ENCODE measurements around the gene PEX12.

Gene PEX12

DNA sequence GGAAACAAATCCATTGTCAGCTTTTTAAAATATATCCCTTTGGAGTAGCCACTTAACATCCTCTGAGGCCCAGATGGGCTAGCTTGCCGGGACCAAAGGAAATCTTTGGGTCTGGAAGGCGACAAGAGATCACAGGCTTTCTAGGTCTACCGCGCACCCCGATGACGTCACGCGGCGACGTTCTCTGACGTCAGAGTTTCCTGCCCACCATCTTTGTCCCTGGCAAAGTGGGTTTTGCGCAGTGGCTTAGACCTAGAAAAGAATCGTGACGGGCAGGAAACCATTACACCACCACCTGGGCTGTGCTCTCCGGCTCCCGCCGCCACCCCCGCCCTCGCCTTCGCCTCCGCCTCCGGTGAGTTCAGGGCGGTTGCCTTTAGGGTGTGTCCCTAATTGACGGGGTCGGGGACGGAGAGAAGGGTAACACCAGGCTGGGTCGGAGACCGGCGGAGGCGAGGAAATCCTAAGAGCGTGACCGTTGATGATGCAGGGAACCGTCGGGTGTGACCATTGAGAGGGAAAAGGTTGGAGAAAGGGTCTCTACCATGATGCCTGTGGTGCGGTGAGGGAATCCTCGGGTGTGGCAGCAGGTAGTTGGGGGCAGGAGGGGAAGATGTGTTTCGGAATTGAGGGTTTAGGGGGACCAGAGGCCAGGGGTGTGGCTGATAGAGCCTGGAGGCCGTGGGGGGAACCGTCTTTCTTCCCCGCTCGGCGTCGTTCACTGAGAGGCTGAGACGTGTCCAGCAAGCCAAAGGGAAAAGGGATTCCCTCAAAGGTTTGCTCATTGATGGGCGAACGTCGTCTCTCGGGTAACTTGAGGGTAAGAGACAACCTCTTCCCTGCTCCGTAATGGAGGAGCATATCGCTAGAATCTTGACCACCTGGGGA is 8.9 kb upstream of the PEX12 start, which contains the start of gene AP2B1 (continued):
- TF ChIP-seq, protein P1, sequence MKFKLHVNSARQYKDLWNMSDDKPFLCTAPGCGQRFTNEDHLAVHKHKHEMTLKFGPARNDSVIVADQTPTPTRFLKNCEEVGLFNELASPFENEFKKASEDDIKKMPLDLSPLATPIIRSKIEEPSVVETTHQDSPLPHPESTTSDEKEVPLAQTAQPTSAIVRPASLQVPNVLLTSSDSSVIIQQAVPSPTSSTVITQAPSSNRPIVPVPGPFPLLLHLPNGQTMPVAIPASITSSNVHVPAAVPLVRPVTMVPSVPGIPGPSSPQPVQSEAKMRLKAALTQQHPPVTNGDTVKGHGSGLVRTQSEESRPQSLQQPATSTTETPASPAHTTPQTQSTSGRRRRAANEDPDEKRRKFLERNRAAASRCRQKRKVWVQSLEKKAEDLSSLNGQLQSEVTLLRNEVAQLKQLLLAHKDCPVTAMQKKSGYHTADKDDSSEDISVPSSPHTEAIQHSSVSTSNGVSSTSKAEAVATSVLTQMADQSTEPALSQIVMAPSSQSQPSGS (tag by site-specific recombination; IDR thresholded peaks at IDR 0.05; ENCODE audit: low read depth), result peak; percentile 100
- TF ChIP-seq, protein P2, sequence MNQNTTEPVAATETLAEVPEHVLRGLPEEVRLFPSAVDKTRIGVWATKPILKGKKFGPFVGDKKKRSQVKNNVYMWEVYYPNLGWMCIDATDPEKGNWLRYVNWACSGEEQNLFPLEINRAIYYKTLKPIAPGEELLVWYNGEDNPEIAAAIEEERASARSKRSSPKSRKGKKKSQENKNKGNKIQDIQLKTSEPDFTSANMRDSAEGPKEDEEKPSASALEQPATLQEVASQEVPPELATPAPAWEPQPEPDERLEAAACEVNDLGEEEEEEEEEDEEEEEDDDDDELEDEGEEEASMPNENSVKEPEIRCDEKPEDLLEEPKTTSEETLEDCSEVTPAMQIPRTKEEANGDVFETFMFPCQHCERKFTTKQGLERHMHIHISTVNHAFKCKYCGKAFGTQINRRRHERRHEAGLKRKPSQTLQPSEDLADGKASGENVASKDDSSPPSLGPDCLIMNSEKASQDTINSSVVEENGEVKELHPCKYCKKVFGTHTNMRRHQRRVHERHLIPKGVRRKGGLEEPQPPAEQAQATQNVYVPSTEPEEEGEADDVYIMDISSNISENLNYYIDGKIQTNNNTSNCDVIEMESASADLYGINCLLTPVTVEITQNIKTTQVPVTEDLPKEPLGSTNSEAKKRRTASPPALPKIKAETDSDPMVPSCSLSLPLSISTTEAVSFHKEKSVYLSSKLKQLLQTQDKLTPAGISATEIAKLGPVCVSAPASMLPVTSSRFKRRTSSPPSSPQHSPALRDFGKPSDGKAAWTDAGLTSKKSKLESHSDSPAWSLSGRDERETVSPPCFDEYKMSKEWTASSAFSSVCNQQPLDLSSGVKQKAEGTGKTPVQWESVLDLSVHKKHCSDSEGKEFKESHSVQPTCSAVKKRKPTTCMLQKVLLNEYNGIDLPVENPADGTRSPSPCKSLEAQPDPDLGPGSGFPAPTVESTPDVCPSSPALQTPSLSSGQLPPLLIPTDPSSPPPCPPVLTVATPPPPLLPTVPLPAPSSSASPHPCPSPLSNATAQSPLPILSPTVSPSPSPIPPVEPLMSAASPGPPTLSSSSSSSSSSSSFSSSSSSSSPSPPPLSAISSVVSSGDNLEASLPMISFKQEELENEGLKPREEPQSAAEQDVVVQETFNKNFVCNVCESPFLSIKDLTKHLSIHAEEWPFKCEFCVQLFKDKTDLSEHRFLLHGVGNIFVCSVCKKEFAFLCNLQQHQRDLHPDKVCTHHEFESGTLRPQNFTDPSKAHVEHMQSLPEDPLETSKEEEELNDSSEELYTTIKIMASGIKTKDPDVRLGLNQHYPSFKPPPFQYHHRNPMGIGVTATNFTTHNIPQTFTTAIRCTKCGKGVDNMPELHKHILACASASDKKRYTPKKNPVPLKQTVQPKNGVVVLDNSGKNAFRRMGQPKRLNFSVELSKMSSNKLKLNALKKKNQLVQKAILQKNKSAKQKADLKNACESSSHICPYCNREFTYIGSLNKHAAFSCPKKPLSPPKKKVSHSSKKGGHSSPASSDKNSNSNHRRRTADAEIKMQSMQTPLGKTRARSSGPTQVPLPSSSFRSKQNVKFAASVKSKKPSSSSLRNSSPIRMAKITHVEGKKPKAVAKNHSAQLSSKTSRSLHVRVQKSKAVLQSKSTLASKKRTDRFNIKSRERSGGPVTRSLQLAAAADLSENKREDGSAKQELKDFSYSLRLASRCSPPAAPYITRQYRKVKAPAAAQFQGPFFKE (tag by site-specific recombination; IDR thresholded peaks at IDR 0.05; ENCODE audit: borderline replicate concordance), result no peak
- TF ChIP-seq ZNF561 (tag by site-specific recombination; IDR thresholded peaks at IDR 0.05; ENCODE audit: borderline replicate concordance) (peak; percentile 90), ZNF423 (tag by site-specific recombination; IDR thresholded peaks at IDR 0.05) (no peak), SP7 (tag by site-specific recombination; IDR thresholded peaks at IDR 0.05) (peak; percentile 93), ZNF623 (tag by site-specific recombination; IDR thresholded peaks at IDR 0.05) (0 out of 2 replicates have a peak, but pooled peaks have one; percentile 16), ZNF394 (tag by site-specific recombination; IDR thresholded peaks at IDR 0.05; ENCODE audit: borderline replicate concordance) (peak; percentile 79; the same call in 1 of the 2 replicates), PRDM1 (tag by site-specific recombination; IDR thresholded peaks at IDR 0.05) (peak; percentile 75), OVOL3 (tag by site-specific recombination; IDR thresholded peaks at IDR 0.05) (peak; percentile 11; the same call in 1 of the 2 replicates), BCL11A (tag by site-specific recombination; IDR thresholded peaks at IDR 0.05; ENCODE audit: low read depth) (no peak; the same call in 1 of the 2 replicates), ZBTB8A (tag by site-specific recombination; IDR thresholded peaks at IDR 0.05) (peak; percentile 80), YY2 (tag by site-specific recombination; IDR thresholded peaks at IDR 0.05) (peak; percentile 84), ZNF239 (tag by site-specific recombination; IDR thresholded peaks at IDR 0.05) (0 out of 2 replicates have a peak, but pooled peaks have one; percentile 16)
- TF ChIP-seq, protein P3, sequence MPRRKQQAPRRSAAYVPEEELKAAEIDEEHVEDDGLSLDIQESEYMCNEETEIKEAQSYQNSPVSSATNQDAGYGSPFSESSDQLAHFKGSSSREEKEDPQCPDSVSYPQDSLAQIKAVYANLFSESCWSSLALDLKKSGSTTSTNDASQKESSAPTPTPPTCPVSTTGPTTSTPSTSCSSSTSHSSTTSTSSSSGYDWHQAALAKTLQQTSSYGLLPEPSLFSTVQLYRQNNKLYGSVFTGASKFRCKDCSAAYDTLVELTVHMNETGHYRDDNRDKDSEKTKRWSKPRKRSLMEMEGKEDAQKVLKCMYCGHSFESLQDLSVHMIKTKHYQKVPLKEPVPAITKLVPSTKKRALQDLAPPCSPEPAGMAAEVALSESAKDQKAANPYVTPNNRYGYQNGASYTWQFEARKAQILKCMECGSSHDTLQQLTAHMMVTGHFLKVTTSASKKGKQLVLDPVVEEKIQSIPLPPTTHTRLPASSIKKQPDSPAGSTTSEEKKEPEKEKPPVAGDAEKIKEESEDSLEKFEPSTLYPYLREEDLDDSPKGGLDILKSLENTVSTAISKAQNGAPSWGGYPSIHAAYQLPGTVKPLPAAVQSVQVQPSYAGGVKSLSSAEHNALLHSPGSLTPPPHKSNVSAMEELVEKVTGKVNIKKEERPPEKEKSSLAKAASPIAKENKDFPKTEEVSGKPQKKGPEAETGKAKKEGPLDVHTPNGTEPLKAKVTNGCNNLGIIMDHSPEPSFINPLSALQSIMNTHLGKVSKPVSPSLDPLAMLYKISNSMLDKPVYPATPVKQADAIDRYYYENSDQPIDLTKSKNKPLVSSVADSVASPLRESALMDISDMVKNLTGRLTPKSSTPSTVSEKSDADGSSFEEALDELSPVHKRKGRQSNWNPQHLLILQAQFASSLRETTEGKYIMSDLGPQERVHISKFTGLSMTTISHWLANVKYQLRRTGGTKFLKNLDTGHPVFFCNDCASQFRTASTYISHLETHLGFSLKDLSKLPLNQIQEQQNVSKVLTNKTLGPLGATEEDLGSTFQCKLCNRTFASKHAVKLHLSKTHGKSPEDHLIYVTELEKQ (tag by site-specific recombination; IDR thresholded peaks at IDR 0.05; ENCODE audit: borderline replicate concordance), result peak; percentile 84
- TF ChIP-seq, protein P4, sequence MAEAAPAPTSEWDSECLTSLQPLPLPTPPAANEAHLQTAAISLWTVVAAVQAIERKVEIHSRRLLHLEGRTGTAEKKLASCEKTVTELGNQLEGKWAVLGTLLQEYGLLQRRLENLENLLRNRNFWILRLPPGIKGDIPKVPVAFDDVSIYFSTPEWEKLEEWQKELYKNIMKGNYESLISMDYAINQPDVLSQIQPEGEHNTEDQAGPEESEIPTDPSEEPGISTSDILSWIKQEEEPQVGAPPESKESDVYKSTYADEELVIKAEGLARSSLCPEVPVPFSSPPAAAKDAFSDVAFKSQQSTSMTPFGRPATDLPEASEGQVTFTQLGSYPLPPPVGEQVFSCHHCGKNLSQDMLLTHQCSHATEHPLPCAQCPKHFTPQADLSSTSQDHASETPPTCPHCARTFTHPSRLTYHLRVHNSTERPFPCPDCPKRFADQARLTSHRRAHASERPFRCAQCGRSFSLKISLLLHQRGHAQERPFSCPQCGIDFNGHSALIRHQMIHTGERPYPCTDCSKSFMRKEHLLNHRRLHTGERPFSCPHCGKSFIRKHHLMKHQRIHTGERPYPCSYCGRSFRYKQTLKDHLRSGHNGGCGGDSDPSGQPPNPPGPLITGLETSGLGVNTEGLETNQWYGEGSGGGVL (tag by site-specific recombination; IDR thresholded peaks at IDR 0.05), result peak; percentile 82
- TF ChIP-seq, protein P5, sequence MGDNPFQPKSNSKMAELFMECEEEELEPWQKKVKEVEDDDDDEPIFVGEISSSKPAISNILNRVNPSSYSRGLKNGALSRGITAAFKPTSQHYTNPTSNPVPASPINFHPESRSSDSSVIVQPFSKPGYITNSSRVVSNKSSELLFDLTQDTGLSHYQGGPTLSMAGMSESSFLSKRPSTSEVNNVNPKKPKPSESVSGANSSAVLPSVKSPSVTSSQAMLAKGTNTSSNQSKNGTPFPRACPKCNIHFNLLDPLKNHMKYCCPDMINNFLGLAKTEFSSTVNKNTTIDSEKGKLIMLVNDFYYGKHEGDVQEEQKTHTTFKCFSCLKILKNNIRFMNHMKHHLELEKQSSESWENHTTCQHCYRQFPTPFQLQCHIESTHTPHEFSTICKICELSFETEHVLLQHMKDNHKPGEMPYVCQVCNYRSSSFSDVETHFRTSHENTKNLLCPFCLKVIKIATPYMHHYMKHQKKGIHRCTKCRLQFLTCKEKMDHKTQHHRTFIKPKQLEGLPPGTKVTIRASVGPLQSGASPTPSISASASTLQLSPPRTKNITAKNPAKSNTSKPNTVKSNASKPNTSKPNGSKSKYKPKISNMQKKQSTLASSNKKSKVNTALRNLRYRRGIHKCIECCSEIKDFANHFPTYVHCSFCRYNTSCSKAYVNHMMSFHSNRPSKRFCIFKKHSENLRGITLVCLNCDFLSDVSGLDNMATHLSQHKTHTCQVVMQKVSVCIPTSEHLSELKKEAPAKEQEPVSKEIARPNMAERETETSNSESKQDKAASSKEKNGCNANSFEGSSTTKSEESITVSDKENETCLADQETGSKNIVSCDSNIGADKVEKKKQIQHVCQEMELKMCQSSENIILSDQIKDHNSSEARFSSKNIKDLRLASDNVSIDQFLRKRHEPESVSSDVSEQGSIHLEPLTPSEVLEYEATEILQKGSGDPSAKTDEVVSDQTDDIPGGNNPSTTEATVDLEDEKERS (tag by site-specific recombination; IDR thresholded peaks at IDR 0.05), result peak; percentile 87
- TF ChIP-seq, protein P6, sequence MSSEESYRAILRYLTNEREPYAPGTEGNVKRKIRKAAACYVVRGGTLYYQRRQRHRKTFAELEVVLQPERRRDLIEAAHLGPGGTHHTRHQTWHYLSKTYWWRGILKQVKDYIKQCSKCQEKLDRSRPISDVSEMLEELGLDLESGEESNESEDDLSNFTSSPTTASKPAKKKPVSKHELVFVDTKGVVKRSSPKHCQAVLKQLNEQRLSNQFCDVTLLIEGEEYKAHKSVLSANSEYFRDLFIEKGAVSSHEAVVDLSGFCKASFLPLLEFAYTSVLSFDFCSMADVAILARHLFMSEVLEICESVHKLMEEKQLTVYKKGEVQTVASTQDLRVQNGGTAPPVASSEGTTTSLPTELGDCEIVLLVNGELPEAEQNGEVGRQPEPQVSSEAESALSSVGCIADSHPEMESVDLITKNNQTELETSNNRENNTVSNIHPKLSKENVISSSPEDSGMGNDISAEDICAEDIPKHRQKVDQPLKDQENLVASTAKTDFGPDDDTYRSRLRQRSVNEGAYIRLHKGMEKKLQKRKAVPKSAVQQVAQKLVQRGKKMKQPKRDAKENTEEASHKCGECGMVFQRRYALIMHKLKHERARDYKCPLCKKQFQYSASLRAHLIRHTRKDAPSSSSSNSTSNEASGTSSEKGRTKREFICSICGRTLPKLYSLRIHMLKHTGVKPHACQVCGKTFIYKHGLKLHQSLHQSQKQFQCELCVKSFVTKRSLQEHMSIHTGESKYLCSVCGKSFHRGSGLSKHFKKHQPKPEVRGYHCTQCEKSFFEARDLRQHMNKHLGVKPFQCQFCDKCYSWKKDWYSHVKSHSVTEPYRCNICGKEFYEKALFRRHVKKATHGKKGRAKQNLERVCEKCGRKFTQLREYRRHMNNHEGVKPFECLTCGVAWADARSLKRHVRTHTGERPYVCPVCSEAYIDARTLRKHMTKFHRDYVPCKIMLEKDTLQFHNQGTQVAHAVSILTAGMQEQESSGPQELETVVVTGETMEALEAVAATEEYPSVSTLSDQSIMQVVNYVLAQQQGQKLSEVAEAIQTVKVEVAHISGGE (tag by site-specific recombination; conservative IDR thresholded peaks at IDR 0.05; ENCODE audit: low read depth), result peak; percentile 98
